Hippocampal formation (tissue), 2 donors: ENCODE data around the gene MED27.
"Not testable (repeated sequence)": the region's sequence is repeated elsewhere in the genome, so short reads cannot be mapped to it uniquely, and the experiment has no call there.

Source experiments
- DNase-seq, 2 donors: peaks; one replicate each; lab custom pipeline; 2025; lab: John Stamatoyannopoulos, UW

Gene MED27

DNA sequence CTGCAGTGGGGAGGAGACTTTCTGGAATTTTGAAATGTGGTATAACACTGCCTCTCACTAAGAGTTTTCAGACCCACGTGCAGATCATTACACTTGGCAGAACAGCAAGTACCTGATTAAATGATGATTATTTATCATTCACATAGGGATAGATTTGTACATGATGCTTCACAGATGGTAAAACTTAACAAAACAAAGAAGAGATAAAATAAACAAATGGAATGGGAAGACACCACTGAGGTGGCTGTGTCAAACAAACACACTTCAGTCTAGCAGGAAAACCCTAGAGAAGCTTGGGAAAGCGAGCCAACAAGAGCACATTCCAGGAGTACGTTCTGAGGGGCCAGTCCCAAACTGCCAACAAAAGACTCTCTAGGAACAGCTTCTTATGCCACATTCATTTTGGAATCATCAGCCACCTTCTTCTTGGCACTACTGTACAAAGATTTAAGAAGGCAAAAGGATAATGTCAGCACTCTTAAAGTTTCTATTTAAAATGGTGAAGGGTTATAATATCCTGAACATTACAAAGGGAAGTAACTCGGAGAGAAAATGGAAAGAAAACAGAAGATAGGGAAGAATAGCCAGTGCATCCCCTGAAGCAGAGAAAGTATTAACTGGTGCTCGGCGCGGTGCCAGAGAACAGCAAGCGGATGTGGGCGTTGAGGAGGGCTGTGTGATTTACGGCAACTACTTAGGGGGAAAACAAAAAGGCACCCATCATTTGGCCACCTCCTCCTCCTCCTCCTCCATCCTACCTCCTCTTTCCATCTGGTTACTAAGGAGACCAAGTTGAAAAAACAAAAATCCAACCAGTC, 1.6 kb downstream of the MED27 start:
- DNase-seq = no peak

DNA sequence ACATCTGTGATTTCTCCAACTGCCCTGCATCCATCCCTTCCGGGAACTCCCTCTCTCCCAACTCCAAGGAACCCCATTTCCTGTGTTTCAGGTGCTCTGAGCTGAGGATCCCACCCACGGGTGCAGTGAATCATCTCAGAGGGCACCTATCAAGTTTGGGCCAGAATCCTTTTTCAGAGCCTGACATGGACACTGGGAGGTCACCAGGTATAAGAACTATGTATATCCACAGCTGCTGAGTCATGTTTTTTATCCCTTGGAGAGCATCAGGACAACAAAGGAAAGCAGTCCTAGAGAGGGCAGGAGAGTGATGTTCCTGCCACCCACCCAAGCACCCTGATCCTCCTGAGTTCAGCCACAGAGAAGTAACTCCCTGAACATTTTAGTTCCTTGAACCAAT, 3.8 kb downstream of the MED27 start:
- no peak for DNase-seq

DNA sequence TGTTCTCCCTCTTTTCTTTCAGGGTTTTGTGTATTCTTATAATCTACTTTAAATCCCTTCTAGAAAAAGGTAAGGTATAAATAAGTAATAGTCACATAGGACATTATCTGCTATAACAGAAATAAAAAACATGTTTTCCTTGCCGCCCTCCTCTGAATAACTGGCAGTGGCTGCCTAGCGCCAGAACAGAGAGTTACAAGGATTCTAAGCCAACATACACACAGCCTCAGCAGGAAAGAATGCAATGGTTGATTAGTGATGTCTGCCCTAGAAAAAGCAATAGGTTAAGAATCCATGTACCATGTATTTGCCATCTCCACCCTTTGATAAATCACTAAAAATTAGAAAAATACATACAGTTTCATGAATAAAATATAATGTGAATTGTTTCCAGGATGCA, 4.9 kb downstream of the MED27 start:
- no peak for DNase-seq

GRCh38 chr9:132071847-132072507, 7.7 kb downstream of the MED27 start:
- no peak for DNase-seq

- peak in 1 of 2 donors; percentile 19 for DNase-seq
Measured at GRCh38 chr9:132069046-132069898, 10.4 kb downstream of the MED27 start.

GRCh38 chr9:132068605-132069004, 11.1 kb downstream of the MED27 start:
- peak; percentile 56 to 72 for DNase-seq

GRCh38 chr9:132066511-132066910, 13.2 kb downstream of the MED27 start:
- DNase-seq = no peak

GRCh38 chr9:132066057-132066456, 13.6 kb downstream of the MED27 start:
- DNase-seq = no peak

- no peak for DNase-seq
Measured at GRCh38 chr9:132063281-132063680, 16.4 kb downstream of the MED27 start.

- no peak for DNase-seq
Measured at GRCh38 chr9:132062806-132063205, 16.9 kb downstream of the MED27 start.

- DNase-seq = no peak
Measured at GRCh38 chr9:132061526-132061925, 18.1 kb downstream of the MED27 start.

GRCh38 chr9:132059361-132059760, 20.3 kb downstream of the MED27 start:
- no peak for DNase-seq

DNA sequence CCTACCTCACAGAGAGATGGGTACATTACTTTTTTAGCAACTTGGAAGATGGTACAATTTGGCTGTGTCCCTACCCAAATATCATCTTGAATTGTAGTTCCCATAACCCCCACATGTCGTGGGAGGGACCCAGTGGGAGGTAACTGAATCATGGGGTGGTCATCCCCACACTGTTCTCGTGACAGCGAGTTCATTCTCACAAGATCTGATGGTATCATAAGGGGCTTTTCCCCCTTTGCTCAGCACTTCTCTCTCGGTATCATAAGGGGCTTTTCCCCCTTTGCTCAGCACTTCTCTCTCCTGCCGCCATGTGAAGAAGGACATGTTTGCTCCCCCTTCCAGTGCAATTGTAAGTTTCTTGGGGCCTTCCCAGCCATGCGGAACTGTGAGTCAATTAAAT, 21.4 kb downstream of the MED27 start:
- DNase-seq = not testable (repeated sequence)

- DNase-seq = no peak
Measured at GRCh38 chr9:132056717-132057560, 22.7 kb downstream of the MED27 start.

- no peak for DNase-seq
Measured at GRCh38 chr9:132055756-132056155, 23.9 kb downstream of the MED27 start.

GRCh38 chr9:132054024-132054423, 25.6 kb downstream of the MED27 start:
- no peak for DNase-seq

GRCh38 chr9:132049900-132050299, 29.8 kb downstream of the MED27 start:
- DNase-seq = no peak

GRCh38 chr9:132049323-132049882, 30.3 kb downstream of the MED27 start:
- no peak for DNase-seq

DNA sequence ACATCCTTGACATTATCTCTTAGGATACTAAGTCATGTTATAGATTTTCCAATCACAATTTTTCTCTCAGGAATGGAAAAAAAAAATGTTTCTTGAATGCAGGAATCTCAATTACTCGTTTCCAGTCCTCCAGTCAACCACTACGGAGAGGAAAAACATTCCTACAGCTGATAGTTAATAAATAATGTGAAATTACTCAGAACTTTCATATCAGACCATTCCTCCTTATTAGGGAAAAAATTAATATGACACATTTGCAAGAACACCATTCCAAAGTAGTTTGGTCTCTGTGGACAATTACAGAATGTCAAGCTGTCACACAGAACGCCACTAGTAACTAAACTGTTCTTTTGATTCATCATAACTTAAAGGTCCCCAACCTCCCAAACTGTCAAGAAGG, 31.5 kb downstream of the MED27 start:
- DNase-seq = no peak

DNA sequence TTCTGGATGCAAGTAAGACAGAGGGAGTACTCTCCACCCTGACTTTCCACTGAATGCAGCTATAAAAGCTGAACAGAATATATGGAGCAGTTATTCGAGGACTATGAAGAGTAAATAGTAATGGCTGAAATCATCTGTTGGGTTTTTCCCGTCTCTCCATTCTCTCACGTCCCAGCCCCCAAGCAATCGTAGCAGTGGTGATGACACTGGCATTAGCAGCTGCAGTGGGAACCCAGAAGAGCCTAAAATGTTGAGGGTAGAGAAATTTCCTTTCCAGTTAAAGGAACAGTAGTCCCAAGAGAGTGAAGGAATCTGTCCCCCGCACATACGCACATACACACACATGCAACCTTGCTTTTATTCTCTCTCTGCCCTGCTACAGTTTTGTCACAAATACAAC, 33.2 kb downstream of the MED27 start:
- no peak for DNase-seq

- no peak for DNase-seq
Measured at GRCh38 chr9:132044176-132044875, 35.3 kb downstream of the MED27 start.
